K562 (cell line): ENCODE data around the gene ATG7. TPM values are rescaled to one million over a fixed set of nuclear protein-coding genes. Genes with fewer than 3 reads are reported as not detected.

ENCODE experiments used
- ATAC-seq: fragments of 200-7000 bp; cut with Tn5 transposase; 3 replicates; pipeline ENCODE4 v1.9.1; 2020; ENCODE audit warnings: moderate library complexity
- BruUV-seq: library from RNA; stranded (reverse); fragments of 400-500 nt; replicated peaks from 2 replicates; lab custom pipeline; 2021; lab: Mats Ljungman, UMichigan
- CTCF ChIA-PET: fragments of 300-600 bp; formaldehyde crosslinking; extraction: SDS; loops from one replicate; lab custom pipeline; 2021; ENCODE audit warnings: low intra/inter-chr PET ratio; lab: Yijun Ruan, JAX
- POLR2A ChIA-PET: fragments of 300-600, 350-650 bp; sonication (Branson Sonifier 250); formaldehyde crosslinking; extraction: SDS; loops from one replicate; lab custom pipeline; 2021; ENCODE audit warnings: antibody characterized with exemption, inconsistent platforms; lab: Yijun Ruan, JAX
- DNase-seq, 4 experiments: peaks; one replicate each; pipeline versions ENCODE4 v3.0.0 to v3.0.0-alpha.2; 2011 to 2018; ENCODE audit warnings: low spot score in 3 of 4, mixed read lengths in 3 of 4; ENCODE audit errors: extremely low read depth in 1 of 4
- FAIRE-seq: peaks from 2 replicates; lab custom pipeline; 2011; peaks lifted over from hg19 to GRCh38; lab: Jason Lieb, UNC
- H2AFZ ChIP-seq: 2 replicates; pipeline ENCODE4 v1.6.0; 2011; ENCODE audit warnings: low read depth, low read length, control low read depth, inconsistent platforms
- H3K27ac ChIP-seq: fragments of 200-600 bp; 3 replicates; pipeline ENCODE4 v1.8.0; 2011; ENCODE audit warnings: low read depth, mild to moderate bottlenecking, control low read depth, inconsistent platforms, low read length, moderate library complexity, mixed read lengths; ENCODE audit errors: extremely low read depth
- H3K27me3 ChIP-seq, 2 experiments: fragments of 300-600 bp in 1 of 2; 2 replicates in 1 of 2; 3 replicates in 1 of 2; pipeline versions ENCODE4 v1.6.0 to v1.8.0; 2011; ENCODE audit warnings: inconsistent platforms in 2 of 2, low read length in 2 of 2, mild to moderate bottlenecking in 1 of 2, mixed read lengths in 1 of 2, moderate library complexity in 1 of 2; ENCODE audit not compliant: control insufficient read depth in 2 of 2, insufficient read depth in 2 of 2
- H3K36me3 ChIP-seq: fragments of 300-600 bp; 3 replicates; pipeline ENCODE4 v1.8.0; 2011; ENCODE audit warnings: mild to moderate bottlenecking, low read length, inconsistent platforms; ENCODE audit not compliant: control insufficient read depth, insufficient read depth
- H3K4me1 ChIP-seq, 2 experiments: fragments of 200-600 bp in 1 of 2; replicated peaks in 1 of 2; 2 replicates in 1 of 2; 3 replicates in 1 of 2; pipeline versions ENCODE4 v1.5.1 to v1.8.0; 2011; ENCODE audit warnings: inconsistent platforms in 2 of 2, low read length in 2 of 2, mild to moderate bottlenecking in 1 of 2, mixed read lengths in 1 of 2, moderate library complexity in 1 of 2; ENCODE audit not compliant: control insufficient read depth in 2 of 2, insufficient read depth in 2 of 2
- H3K4me2 ChIP-seq: 2 replicates; pipeline ENCODE4 v1.6.1; 2011; ENCODE audit warnings: low read length, control low read depth, inconsistent platforms, mixed read lengths; ENCODE audit not compliant: insufficient read depth
- H3K4me3 ChIP-seq: fragments of 200-600 bp; sonication (generic), shearing (Covaris generic); 2 replicates; pipeline ENCODE4 v1.5.1; 2016; ENCODE audit warnings: control low read depth, inconsistent platforms
- H3K79me2 ChIP-seq: fragments of 200-600 bp; 3 replicates; pipeline ENCODE4 v1.8.0; 2011; ENCODE audit warnings: low read length, inconsistent platforms; ENCODE audit not compliant: control insufficient read depth, insufficient read depth
- H3K9ac ChIP-seq, 2 experiments: 2 replicates each; pipeline versions ENCODE4 v1.6.0 to v1.6.1; 2011; ENCODE audit warnings: low read depth in 2 of 2, low read length in 2 of 2, control low read depth in 1 of 2, inconsistent platforms in 1 of 2, mild to moderate bottlenecking in 1 of 2, mixed read lengths in 1 of 2; ENCODE audit not compliant: insufficient read depth in 1 of 2
- H3K9me1 ChIP-seq: one replicate; pipeline ENCODE4 v1.6.0; 2011; ENCODE audit warnings: inconsistent platforms, mild to moderate bottlenecking, low read length, moderate library complexity; ENCODE audit not compliant: control insufficient read depth, insufficient read depth
- H3K9me3 ChIP-seq: replicated peaks from 2 replicates; pipeline ENCODE4 v1.5.1; 2011; ENCODE audit warnings: low read depth, low read length, inconsistent platforms; ENCODE audit not compliant: control insufficient read depth, insufficient read depth
- H4K20me1 ChIP-seq: replicated peaks from 2 replicates; pipeline ENCODE4 v1.6.1; 2011; ENCODE audit warnings: low read length, inconsistent platforms, mixed read lengths; ENCODE audit not compliant: control insufficient read depth, insufficient read depth
- FOSL1 ChIP-seq: fragments of 200-800 bp; sonication (Bioruptor generic); conservative IDR thresholded peaks from 2 replicates; pipeline ENCODE4 v1.6.1; 2016; ENCODE audit warnings: missing genetic modification characterization, missing compliant biosample characterization
- MAFK ChIP-seq: IDR thresholded peaks from 2 replicates; pipeline ENCODE4 v1.6.1; 2011; ENCODE audit warnings: low read length, improper control_type of control experiment
- PPARD ChIP-seq: fragments of 250-450 bp; sonication (Bioruptor Pico); IDR thresholded peaks from 2 replicates; pipeline ENCODE4 v1.8.0; 2022; ENCODE audit warnings: inconsistent platforms, mild to moderate bottlenecking, moderate library complexity
- RBM22 ChIP-seq: fragments of 200-400 bp; formaldehyde crosslinking; IDR thresholded peaks from 2 replicates; pipeline ENCODE4 v1.6.1; 2018; ENCODE audit warnings: low read length, low read depth; ENCODE audit not compliant: poor library complexity, severe bottlenecking
- SUPT5H ChIP-seq: fragments of 450-650 bp; IDR thresholded peaks from 2 replicates; pipeline ENCODE4 v1.6.1; 2016
- ZBTB17 ChIP-seq: fragments of 450-650 bp; formaldehyde crosslinking; IDR thresholded peaks from 2 replicates; pipeline ENCODE4 v1.4.0; 2020; ENCODE audit warnings: mild to moderate bottlenecking
- WGBS: fragments of 100-300 bp; shearing (Covaris generic); methylation state at CpG from one replicate; pipeline ENCODE4 v1.1.6; 2016; ENCODE audit warnings: low coverage, mixed read lengths; ENCODE audit not compliant: insufficient coverage; ENCODE audit errors: missing lambda C conversion rate; 5-methylcytosine and 5-hydroxymethylcytosine counted together
- in situ Hi-C: fragments of 300-500 bp; cut with MboI; formaldehyde crosslinking; loops from 4 replicates; pipeline ENCODE4 v1.15.0; 2018; ENCODE audit warnings: inconsistent platforms, mixed read lengths
- intact Hi-C: fragments of 100-400 bp; cut with micrococcal nuclease; formaldehyde crosslinking; loops from 2 replicates; pipeline ENCODE4 v1.14.2; 2022
- polyA plus RNA-seq, 8 experiments: library from polyadenylated mRNA; depleted of rRNA in 4 of 8; stranded (reverse) in 5 of 8; unstranded in 3 of 8; fragments of >200 nt; fragmentation: Nextera tagmentation in 2 of 8; fragmentation: Illumina TruSeq in 1 of 8; extraction: Ambion mirVana in 2 of 8; extraction: Trizol in 1 of 8; gene quantifications; 2 replicates each; pipeline versions ENCODE4 v1.2.1 to v1.2.3, GENCODE V29; 2011 to 2014; ENCODE audit warnings: inconsistent platforms in 1 of 8, missing spikeins in 1 of 8
- total RNA-seq, 7 experiments: library from RNA; depleted of rRNA in 6 of 7; stranded (reverse); fragments of >200 nt in 6 of 7; fragmentation: Illumina TruSeq in 2 of 7; extraction: Trizol in 2 of 7; gene quantifications; 2 replicates each; pipeline versions ENCODE4 v1.2.1 to v1.2.3, GENCODE V29; 2011 to 2021; ENCODE audit warnings: low replicate concordance in 1 of 7
- TF ChIP-seq, protein P1 (sequence below): fragments of 450-650 bp; formaldehyde crosslinking; conservative IDR thresholded peaks from 2 replicates; pipeline ENCODE4 v1.4.0; 2022; ENCODE audit warnings: mild to moderate bottlenecking, missing genetic modification characterization
- TF ChIP-seq, protein P2 (sequence below): fragments of 250-450 bp; sonication (Bioruptor Pico); IDR thresholded peaks from 2 replicates; pipeline ENCODE4 v1.6.1; 2021; ENCODE audit warnings: mild to moderate bottlenecking

Gene ATG7
- total and polyA plus RNA-seq, 9 of the 15 experiments (the other 6 are each of a cell fraction or from before 2014, with no cell fraction given) = 18.3 to 45.3 (median 33.6) TPM

DNA sequence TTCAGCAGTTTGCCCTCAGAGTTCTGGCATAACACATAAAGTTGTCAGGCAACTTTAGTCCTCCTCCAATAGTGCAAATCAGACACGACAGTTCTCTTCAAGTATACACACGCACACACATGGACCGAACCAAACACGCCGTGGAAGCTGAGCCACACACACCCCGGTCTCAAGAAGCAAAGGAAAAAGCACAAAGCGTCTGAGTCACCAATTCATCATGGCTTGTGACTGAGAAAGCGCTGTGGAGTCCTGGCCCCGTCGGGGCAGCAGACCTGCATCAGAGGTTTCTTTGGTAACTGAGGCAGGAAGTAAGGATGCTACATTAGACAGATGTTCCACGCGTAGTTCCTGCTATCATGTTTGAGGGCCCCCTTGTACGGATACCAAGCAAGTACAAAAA lies 285.8 kb downstream of the ATG7 start (continued):
- TF ChIP-seq ZBTB17 (no peak), PPARD (CRISPR knock-in tag) (no peak)
- TF ChIP-seq, protein P1, sequence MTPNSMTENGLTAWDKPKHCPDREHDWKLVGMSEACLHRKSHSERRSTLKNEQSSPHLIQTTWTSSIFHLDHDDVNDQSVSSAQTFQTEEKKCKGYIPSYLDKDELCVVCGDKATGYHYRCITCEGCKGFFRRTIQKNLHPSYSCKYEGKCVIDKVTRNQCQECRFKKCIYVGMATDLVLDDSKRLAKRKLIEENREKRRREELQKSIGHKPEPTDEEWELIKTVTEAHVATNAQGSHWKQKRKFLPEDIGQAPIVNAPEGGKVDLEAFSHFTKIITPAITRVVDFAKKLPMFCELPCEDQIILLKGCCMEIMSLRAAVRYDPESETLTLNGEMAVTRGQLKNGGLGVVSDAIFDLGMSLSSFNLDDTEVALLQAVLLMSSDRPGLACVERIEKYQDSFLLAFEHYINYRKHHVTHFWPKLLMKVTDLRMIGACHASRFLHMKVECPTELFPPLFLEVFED (CRISPR knock-in tag) = no peak

DNA sequence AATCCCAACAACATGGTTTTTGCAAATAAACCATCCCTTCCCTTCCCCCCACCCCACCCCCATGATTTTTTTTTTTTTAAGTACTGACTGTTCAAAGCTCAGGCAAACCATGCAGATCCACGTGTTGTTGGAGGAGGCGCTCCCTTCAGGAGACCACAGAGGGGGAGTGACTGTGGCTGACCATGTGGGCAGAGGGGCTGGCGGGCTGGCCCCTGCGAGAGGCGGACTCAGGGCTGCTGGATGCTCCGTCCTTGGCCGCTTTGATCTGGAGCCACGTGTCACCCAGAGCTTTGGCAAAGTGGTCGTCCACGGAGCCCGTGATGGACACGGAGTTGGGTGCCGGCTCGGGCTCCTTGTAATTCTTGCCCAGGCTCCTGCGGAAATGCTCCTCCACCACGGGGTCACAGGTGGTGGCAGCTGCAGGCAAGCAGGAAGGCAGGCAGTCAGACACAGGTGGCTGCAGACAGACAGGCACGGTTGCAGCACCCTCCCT lies 286.3 kb downstream of the ATG7 start:
- ATAC-seq (no peak), DNase-seq (no peak), FAIRE-seq (no peak)
- intact Hi-C loops (no loop called here), in situ Hi-C loops (no loop called here)
- Histone ChIP-seq H3K36me3 (peaks cover 3% of the 10 kb centered on the region; the same call in 1 of the 3 replicates), H3K9me1 (no peaks in the 10 kb centered on the region), H3K4me3 (no peak overlapping the region), H2AFZ (no peak overlapping the region), H4K20me1 (peaks cover 3% of the 10 kb centered on the region), H3K27me3 (no peaks in the 10 kb centered on the region), H3K9ac (no peak overlapping the region), H3K79me2 (no peaks in the 10 kb centered on the region), H3K9me3 (no peaks in the 10 kb centered on the region), H3K27ac (no peak overlapping the region), H3K4me1 (peaks cover 0 to 19% of the 10 kb centered on the region in 2 experiments; a peak in 1 of 5 replicates), H3K4me2 (no peak overlapping the region)
- TF ChIP-seq, protein P2, sequence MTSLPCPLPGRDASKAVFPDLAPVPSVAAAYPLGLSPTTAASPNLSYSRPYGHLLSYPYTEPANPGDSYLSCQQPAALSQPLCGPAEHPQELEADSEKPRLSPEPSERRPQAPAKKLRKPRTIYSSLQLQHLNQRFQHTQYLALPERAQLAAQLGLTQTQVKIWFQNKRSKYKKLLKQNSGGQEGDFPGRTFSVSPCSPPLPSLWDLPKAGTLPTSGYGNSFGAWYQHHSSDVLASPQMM (CRISPR knock-in tag) = no peak
- TF ChIP-seq RBM22 (peak; percentile 73), FOSL1 (tag) (no peak), SUPT5H (no peak), MAFK (no peak)
- CTCF ChIA-PET = no interaction called here
- 81% methylated on average over 15 of the region's 17 CpGs for WGBS
- POLR2A ChIA-PET = interaction anchor here (0.5 to 1.2 kb wide), 2 partner anchors 10 to 314 kb away, joined by 4 to 5 read pairs; no protein-coding TSS in a partner anchor
- BruUV-seq = no TSS peak
